HG02938 (cell line): ENCODE measurements around the gene AIF1.

Source experiments
- ATAC-seq: cut with Tn5 transposase; IDR thresholded peaks from one replicate; pipeline ENCODE4 v1.9.1; 2021; ENCODE audit warnings: mild to moderate bottlenecking, moderate library complexity; ENCODE audit not compliant: unreplicated experiment

Gene AIF1

DNA sequence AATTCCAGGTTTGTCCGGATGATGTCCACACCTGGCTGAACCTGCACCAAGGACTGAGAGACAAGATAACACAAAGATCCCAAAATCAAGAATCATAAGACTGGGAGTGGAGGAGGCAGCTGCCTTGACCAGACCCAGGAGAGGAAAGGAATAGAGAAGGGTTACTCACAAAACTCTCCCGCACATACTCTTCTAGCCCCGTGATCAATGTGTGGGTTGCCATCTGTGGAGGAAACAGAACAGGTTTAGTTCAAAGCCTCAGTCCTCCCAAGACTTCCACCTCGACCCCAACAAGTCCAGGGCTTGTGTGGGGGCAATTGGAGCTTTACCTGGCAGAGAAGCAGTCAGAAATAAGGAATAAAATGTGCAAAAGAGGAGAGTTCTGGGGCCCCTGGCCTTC lies 26.3 kb downstream of the AIF1 start:
- no peak for ATAC-seq

- ATAC-seq: no peak
Observed at GRCh38 chr6:31642798-31643570, 27.9 kb downstream of the AIF1 start.

DNA sequence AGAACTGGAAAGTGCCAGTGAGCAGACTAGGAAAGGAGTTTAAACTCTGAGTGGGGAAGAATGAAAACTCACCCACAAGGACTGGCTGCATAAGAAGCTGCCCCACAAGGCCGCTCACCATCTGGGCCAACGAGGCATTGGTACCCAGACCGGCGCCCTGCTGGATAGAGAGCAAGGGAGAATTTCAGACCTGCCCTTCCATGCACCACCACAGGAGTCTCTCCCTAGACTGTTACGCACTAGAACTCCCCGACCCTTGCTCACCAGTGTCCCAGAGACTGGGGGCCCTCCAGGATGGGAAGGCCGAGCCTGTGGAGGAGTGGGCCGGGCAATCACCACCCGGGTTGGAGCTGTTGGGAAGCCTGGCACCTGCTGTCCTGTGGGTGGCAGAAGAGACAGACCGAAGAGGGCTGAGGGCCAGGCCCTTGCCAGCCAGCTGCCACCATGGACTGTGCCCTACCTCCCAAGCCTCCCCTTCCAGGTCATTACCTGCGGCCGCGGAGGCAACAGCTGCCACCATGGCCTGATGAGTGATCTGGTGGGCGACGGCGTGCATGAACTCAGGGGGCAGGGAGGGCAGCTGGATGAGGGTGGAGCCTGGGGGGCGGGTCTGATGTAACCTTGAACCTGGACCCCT lies 28.9 kb downstream of the AIF1 start:
- ATAC-seq: no peak

- ATAC-seq: no peak
Observed at GRCh38 chr6:31645325-31645724, 30.3 kb downstream of the AIF1 start.

DNA sequence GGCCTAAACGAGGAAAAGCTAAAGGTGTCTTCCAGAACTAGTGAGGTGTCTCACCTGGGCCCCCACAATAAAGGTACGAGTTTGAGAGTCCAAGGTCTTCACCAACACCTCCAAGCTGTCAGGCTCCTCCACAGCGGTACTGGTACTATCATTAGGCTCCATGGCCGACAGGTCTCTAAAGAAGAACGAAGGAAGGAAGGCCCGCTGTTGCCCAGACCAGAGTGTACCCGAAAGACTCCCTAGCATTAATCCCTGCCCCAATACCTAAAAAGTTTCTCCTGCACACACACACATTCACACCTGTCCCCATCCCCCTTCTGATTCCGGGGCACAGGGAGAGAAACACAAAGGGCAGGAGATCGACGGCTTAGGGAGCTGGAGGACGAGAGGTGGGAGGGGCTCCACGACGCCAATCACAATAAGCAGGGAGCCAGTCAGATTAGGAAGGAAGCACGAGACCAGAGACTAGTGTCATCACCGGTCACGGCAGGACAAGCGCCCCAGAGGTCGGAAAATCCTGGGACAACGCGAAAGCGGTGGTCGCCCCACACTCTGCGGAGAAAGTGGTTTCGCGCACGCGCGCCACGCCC lies 36.7 kb downstream of the AIF1 start:
- ATAC-seq: peak; percentile 34

DNA sequence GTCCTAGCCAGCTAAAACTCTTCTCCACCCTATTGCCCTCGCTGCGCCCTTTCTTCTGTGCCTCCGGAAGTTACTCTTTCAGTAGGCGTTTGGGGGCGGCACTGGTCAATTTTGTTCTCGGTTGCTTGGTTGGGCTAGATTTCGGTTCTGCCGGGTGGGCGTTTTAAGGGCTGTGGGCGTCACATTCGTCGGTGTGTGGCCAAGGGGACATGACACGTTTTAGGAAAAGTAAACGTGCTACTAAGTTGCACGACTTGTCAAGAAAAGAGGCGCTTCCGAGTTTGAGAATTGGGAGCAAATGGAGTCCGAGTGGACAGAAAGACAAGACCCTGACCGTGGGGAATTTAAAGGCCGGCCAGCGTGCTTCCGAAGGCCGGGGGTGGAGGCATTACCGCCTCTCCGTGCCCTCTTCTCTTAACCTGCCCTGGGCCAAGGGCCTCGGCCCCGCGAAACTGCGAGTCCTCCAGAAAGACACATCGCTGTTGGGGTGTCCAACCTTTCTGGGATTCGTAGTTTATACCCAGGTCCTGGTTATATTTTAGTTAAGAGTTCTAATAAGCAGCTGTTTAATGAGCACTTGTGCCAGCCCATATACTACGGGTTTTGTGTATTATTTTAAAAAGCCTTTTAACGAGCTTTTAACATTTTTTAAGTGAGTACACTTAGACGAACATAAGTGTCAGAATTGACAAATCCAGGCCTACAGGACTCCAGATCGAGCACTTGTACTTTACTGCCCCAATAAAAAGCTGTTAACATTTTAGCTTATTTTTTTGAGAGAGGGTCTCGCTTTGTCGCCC lies 38.1 kb downstream of the AIF1 start:
- peak; percentile 55 for ATAC-seq

DNA sequence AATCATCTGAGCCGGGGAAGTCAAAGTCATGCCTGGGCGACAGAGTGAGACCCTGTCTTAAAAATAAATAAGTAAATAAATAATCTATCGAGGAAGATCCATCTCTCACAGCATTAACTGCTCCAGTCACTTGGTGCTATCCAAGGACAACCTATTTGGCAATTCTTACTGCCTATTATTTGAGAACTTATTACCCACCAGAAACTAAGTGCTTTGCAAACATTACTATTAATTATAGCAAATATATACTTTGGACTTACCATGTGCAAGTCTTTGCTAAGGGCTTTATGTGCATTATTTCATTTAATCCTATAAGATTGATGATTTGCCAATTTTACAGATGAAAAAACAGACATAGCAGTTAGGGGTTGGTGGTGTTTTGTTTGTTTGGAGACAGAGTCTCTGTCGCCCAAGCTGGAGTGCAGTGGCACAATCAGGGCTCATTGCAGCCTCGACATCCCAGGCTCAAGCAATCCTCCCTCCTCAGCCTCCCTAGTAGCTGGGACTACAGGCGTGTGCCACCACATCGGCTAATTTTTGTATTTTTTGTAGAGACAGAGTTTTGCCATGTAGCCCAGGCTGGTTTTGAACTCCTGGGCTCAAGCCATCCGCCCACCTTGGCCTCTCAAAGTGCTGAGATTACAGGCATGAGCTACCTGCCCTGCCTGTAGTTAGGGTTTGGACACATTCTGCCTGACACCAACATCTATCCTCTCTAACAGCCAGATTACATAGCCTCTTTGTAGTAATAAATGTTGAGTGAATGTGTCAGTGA lies 39.7 kb downstream of the AIF1 start:
- ATAC-seq: no peak

GRCh38 chr6:31655349-31656237 lies 40.6 kb downstream of the AIF1 start, which contains the start of gene APOM:
TSS of gene APOM (plus strand) at chr6:31655894. CDS start at chr6:31655967, 73 bp downstream.
- ATAC-seq: no peak

DNA sequence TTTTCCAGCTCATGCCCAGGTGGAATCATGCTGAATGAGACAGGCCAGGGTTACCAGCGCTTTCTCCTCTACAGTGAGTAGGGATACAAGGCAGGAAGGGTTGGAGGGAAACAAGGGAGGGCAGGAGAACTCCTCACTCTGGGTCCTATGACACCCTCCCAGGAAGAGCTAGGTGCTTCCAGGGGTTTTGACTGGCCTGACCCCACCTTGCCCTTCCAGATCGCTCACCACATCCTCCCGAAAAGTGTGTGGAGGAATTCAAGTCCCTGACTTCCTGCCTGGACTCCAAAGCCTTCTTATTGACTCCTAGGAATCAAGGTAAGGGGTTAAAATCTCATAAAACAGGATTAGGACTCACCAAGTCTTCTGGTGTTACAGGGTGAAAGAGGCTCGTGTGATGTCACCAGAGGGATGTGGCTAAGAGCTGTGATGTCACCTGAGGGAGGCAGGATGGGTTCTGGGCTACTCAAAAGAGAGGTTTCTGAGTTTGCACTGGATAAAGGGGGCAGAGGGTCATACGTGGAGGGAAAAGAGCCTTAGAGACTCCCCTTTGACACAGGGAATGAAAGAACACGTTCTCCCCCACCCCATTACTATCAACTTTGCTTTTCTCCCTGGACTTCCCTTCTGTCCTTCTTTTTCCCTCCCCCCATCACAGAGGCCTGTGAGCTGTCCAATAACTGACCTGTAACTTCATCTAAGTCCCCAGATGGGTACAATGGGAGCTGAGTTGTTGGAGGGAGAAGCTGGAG lies 42.5 kb downstream of the AIF1 start:
- no peak for ATAC-seq

DNA sequence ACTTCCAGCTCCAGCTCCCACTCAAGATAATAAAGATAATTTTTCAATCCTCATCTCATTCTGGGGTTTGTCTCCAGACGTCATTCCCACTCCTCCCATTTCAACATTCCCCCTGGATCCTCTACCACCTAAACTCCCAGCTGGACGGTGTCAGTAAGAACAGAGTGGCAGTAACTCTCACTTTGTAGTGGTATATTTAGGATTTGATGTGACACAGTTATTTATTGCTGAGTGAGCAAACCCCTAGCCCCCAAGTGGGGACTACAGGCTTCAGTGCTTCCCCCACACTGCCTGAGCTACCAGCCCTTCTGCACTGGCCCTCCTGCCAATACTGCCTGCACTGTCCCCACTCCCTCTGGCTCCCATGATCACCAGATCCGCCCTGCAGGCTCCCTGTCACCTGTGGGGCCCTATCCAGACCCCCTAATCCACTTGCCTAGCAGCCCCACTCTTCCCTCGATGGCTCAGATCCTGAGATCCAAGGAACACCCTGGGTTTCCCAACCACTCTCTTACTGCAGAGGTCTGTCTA lies 43.2 kb downstream of the AIF1 start:
- no peak for ATAC-seq

GRCh38 chr6:31658983-31659648 lies 44.1 kb downstream of the AIF1 start:
- ATAC-seq: no peak

DNA sequence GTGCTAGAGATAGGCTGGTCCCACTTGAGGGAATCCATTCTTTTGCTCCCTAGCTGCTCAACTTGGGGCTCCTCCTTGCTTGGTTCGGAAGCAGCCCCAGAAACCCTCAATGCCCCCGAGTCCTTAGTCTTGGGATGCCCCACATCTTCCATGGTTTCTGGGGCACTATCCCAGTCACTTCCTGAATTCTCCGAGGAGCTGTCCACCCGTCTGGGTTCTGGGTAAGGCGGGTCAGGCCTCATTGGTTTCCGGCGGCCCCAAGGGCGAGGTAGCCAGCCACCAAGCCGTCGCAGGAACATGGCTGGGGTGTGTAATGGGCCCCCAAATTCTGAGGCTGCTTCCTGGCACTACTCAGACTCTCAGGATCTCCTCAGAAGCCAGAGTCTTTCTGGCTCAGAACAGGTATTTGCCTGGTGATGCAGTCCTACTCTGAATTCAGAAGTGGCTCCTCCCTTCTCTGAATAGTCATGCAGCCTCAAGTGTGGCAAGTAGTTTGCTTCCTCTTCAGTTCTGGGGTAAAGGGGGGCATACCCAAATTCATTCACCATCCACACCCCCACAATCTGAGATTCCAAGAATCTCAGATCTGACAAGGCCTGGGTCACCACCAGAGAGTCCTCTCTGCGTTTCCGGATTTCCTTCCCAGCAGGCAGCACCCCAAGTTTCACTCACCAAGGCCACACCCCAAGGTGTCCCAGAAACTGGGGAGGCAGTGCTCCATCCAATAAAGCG lies 44.8 kb downstream of the AIF1 start:
- no peak for ATAC-seq

GRCh38 chr6:31660381-31661261 lies 45.6 kb downstream of the AIF1 start, which contains the start of gene C6orf47:
TSS of gene C6orf47 (minus strand) at chr6:31660778. CDS start at chr6:31659947, 831 bp downstream.
- ATAC-seq: no peak

DNA sequence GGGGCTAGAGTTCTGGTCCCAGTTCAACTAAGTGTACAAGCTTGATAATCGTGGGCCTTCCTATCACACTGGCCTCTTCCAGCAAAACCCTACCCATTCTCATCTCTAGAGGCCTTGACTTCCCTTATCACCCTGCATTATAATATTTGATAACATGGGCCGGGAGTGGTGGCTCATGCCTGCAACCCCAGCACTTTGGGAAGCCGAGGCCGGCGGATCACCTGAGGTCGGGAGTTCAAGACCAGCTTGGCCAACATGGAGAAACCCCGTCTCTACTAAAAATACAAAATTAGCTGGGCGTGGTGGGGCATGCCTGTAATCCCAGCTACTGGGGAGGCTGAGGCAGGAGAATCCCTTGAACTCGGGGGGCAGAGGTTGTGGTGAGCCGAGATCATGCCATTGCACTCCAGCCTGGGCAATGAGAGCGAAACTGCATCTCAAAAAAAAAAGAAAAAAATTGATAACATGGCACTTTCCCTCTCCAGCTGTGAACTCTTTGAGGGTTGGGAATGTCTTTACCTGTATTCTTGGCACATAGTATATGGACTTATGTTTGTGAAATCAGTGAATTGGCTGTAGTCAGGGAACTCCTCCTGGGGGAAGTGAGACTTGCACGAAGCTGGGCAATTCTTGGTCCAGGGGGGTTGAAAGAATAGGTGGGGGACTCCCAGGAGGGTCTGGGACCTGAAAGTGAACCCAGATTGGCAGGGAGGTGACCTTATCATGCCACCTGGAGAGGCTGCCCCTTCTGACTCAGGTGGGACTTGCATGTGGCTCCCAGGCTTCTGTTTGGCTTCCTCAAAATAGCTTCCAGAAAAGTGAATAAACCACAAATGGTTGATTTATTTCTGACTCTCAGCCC lies 46.5 kb downstream of the AIF1 start:
- no peak for ATAC-seq

DNA sequence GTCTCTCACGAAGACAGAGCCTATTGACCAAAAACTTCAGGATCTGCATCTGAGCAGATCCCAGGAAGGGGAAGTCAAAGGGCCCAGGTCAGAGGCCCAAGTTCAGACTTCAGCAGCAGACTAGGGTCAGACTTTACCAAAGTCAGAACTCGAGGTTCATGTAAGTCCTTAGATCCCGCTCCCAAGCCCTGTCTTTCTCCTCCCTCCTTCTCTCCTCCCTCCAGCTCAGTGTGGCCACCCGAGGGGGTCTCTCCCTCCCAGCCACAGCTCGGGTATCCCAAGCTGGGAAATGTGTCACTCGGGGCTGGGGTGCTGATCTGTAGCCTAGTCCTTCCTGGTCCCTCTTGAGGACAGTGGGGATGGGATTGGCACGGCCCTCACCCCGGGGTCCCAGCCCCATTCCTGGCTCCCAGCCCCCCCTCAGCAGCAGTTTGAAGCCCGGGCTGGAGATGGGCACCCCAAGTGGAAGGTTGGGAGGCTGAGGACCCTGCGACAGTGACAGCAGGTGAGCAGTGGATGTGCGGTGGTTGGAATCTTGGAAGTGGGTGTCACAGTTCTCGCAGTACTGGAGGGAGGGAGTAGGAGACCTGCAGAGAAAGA lies 47.2 kb downstream of the AIF1 start:
- ATAC-seq: no peak
